NCI-H2171 treated with DMSO at 0.1 percent for 48 hours (cell line): ENCODE data around the gene TFAP2D.

ENCODE experiments used
- DNase-seq: peaks from one replicate; lab custom pipeline; 2025; lab: John Stamatoyannopoulos, UW

The TFAP2D gene

DNA sequence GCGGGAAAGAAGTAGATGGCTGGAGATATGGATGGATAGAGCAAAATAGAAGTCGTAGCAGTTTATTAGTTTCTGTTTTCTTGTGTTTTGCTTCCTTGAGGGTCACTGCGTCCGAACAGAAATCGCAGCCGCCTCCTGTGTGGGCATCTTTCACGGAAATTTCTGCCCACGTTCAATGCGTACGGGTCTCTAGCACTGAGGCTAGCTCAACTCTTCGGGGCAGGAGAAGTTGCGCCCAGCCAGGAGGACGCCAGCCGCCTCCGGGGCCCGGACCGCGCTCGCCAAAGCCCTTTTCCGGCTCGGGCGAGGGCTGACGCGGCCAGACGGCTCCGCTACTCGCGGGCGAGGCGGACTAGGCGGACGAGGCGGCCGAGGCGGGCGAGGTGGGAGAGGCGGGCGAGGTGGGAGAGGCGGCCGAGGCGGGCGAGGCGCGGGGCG, 106.2 kb downstream of the TFAP2D start:
- DNase-seq, result no peak

DNA sequence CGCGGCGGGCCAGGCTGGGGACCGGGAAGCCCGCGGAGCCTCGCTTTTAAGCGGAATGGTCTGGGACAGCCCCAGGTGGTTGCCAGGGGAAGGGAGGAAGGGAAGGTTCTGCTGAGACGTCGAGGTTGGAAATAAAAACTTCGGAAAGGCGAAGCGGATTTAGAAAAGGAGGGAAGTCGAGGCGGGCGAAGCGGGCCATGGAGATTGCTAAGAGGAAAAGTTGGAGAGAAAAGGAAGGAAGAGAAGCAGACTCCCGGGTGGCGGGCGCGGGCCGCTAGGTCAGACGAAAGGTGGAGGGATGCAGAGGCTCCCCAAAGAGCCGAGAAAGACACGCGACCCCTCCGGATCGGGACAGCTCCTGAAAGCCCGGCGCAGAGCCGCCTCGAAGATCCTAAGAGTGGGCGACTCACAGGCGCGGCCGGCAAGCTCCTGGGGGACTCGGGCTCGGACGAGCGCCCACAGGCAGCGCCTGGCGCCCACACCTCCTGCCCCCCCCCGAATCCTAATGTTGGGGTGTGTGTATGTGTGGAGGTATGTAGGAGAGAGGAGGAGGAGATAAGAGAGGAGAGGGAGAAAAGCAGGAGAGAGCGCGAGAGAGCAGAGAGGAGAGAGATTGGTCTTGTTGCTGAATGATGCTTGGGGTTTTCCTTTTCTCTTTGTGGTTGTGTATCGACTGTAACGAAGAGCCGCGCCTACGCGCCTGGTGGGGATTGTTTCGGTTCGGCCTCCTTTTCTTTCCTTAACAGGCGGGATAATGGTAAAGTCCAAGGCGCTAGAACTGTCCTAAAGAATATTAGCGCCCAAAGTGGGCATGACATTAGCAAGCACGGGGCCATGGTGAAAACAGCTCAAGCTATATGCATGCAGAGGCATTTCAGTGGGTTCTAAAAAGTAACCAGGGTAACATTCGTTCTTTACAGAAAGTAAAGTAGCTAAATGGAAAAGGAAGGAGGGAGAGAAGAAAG, 106.9 kb downstream of the TFAP2D start:
- DNase-seq, result no peak

DNA sequence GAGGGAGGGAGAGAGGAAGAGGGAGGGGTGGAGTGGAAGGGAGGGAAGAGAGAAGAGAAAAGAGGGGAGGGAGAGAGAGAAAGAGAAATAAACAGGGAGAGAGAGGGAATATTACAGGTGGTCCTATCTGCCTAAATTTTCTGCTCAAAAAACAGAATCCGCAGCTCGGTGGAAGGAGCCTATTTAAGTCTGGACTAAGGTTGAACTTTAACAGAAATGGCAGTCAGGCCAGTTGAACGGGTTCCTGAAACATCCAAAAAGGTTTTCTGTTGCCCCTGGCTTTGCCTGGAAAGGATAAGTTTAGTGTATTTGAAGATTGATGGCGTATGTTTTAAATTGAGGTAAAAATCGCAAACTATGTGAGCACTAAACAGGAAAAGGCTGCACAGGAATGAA, 107.5 kb downstream of the TFAP2D start:
- DNase-seq, result no peak

DNA sequence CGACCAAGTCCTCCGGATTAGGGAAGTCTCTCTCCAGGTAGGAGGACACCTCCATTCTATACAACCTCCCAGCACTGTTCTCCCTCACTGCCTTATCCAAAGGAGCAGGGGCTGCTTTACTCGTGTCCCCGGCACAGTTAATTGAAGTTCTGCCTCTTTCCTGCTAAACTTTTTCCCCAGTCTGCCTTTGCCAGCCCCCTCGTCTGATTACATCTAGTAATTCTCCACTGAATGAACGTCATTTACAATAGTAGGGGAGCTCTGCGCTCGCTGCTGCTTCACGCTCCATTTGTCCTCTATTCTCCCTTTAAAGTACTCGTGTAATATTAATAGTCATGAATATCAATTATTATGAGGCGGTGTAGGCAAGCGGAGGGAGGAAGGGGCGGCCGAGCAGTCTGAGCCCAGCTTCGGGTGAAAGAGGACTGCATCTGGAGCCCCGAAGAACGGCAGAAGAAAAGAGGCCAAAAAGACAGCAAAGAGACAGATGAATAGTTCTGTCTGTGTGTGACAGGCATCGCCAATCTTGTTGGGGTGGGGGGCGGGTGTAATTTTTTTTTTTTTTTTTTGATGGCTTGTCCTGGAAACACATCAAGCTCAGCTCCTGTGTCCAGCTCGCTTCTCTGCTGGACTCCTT, 108.2 kb downstream of the TFAP2D start:
- DNase-seq, result no peak

DNA sequence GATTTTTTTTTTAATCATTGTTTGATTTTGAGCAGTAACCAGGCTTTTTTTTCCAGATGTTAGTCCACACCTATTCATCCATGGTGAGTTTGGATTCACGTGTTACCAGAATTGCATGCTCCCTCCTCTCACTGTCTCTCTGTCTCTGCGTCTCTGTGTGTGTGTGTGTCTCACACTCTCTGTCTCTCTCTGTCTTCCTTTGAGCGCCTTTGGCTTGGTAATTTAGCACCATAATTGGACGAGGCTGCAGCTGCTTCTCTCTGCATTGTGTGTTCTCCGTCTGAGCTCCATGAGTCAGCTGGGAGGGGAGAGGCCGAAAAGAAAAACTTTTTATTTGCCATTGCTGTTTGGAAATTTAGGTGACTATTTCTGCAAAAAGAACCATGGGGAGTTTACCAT, 108.8 kb downstream of the TFAP2D start:
- no peak for DNase-seq
